Astrocyte of the spinal cord (primary cell): Measurements from ENCODE around the gene STKLD1.
"Not testable (repeated sequence)": the region's sequence is repeated elsewhere in the genome, so short reads cannot be mapped to it uniquely, and the experiment has no call there.

Source experiments
- DNase-seq: peaks from one replicate; pipeline ENCODE4 v3.0.0; 2011; ENCODE audit warnings: low read depth, low spot score
- H3K4me3 ChIP-seq: 2 replicates; pipeline ENCODE4 v1.5.1; 2011; ENCODE audit warnings: low read depth, mild to moderate bottlenecking, low read length, moderate library complexity
- CTCF ChIP-seq: IDR thresholded peaks from 2 replicates; pipeline ENCODE4 v1.5.1; 2012; ENCODE audit warnings: low read depth, mild to moderate bottlenecking, low read length, inconsistent platforms
- in situ Hi-C: cut with HindIII; loops from 2 replicates; pipeline ENCODE4 v1.10.0; 2017; ENCODE audit warnings: low sequenced_read_pairs

Gene STKLD1

GRCh38 chr9:133375724-133376654 is at the start of gene STKLD1, which contains the start of gene SURF4:
Gene STKLD1 (plus strand): TSS chr9:133376366. CDS start chr9:133376474, 108 bp downstream.
Gene SURF4 (minus strand): TSS chr9:133376060. CDS start chr9:133375969, 91 bp downstream.
- peak; percentile 97 for DNase-seq

DNA sequence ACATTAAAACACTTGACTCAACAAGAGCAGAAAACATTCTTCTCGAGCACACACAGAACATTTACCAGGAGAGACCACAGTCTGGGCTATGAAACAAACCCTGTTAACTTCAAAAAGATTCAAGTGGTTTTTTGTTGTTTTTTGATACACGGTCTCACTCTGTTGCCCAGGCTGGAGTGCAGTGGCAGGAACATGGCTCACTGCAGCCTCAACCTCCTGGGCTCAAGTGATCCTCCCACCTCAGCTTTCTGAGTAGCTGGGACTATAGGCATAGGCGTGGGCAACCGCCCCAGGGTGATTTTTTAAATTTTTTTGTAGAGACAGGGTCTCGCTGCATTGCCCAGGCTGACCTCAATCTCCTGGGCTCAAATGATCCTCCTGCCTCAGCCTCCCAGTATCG is 49.1 kb upstream of the STKLD1 start:
- H3K4me3 ChIP-seq, DNase-seq, in situ Hi-C loops: not testable (repeated sequence)

More at GRCh38 chr9:133375724-133376654, at the start of gene STKLD1, which contains the start of gene SURF4:
- peak within 1 kb of the TSS; percentile 96 for H3K4me3 ChIP-seq
- TF ChIP-seq CTCF: no peak
- in situ Hi-C loops: no loop called here

GRCh38 chr9:133327834-133328484 is 48.2 kb upstream of the STKLD1 start:
- in situ Hi-C loops: no loop called here
- DNase-seq: no peak
- no peak for TF ChIP-seq CTCF
- H3K4me3 ChIP-seq: no peak overlapping the region

GRCh38 chr9:133329306-133330156 is 46.6 kb upstream of the STKLD1 start:
- H3K4me3 ChIP-seq: not testable (repeated sequence)

DNA sequence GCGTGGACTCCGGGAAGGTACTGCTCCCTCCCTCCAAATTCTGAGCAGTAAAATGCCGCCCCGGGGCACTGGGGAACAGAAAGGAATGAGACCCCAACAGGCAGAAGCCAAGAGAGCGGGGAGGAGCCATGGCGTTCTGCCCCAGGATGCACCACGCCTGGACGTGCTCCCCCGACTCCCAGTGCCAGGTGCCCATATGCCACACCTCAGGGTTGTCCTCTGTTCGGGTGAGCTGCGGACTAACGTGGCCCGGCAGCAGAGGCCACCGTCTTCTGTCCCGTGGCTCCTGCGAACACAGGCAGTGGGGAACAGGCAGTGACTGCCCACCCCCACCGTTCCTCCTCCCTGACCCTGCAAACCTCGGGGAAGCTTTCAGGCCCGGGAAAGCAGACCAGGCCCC is 44.9 kb upstream of the STKLD1 start:
- no peak for TF ChIP-seq CTCF
- no peak for DNase-seq

More at GRCh38 chr9:133329306-133330156, 46.6 kb upstream of the STKLD1 start:
- in situ Hi-C loops, DNase-seq: not testable (repeated sequence)
- TF ChIP-seq CTCF: peak; percentile 54

GRCh38 chr9:133331641-133332380 is 44.4 kb upstream of the STKLD1 start:
- DNase-seq: no peak
- TF ChIP-seq CTCF: no peak
- in situ Hi-C loops: no loop called here
- H3K4me3 ChIP-seq: no peak overlapping the region

More for the DNA sequence above, 44.9 kb upstream of the STKLD1 start:
- in situ Hi-C loops: no loop called here
- no peak overlapping the region for H3K4me3 ChIP-seq
